Retinal pigment epithelial cell (primary cell): ENCODE measurements around the gene AP5Z1.

Experiments used
- DNase-seq: peaks from one replicate; pipeline ENCODE4 v3.0.0-alpha.2; 2010; ENCODE audit warnings: low read depth
- H3K4me3 ChIP-seq: 2 replicates; pipeline ENCODE4 v1.5.1; 2011; ENCODE audit warnings: mild to moderate bottlenecking, low read length, control low read depth, moderate library complexity
- TF ChIP-seq, protein P1 (sequence below): conservative IDR thresholded peaks from 2 replicates; pipeline ENCODE4 v1.5.1; 2011; ENCODE audit warnings: low read depth, low read length, control low read depth, inconsistent platforms

AP5Z1 gene

DNA sequence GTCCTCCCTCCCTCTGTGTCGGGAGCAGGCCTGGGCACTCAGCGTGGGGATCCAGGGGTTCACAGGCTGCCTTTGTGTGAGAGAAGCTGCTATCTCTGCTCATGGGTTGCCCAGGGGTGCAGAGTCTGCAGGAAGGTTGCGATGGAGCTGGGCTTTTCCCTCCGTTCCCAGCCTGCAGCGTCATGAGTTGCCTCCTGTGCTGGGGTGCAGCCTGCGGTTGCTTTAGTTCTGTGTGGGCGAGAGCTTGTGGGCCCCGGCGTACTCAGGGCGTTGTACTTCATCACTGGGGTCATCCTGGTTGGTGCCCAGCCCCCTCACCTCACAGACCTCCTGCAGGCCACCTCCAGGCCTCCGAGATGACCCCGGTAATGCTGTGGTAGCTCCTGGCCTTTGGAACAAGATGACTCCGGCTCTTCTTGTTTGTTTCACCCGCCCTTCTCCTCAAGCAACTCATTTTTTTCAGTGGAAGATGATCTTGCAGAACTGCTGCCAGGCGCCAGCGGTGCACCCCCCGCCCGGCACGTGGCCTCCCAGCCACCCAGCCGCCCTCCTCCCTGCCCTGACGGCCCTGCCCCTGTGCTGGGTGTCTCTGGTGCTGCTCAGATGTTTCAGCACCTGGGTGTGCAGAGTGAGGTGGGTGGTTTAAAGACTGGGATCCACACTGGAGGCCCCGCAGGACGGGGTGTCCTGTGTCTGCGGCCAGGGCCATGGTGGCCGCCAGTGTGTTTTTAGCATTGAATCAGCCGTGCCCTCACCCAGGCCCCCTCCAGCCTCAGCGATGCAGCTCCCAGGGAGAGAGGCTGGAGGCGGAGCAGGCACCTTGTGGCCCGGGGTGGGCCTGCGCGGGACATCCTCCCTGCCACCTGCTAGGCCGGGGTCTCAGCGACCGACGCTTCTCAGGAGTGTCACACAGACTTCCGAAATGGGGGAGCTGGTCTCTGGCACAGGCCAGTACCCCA, 7.2 kb downstream of the AP5Z1 start:
- no peak for DNase-seq
- TF ChIP-seq, protein P1, sequence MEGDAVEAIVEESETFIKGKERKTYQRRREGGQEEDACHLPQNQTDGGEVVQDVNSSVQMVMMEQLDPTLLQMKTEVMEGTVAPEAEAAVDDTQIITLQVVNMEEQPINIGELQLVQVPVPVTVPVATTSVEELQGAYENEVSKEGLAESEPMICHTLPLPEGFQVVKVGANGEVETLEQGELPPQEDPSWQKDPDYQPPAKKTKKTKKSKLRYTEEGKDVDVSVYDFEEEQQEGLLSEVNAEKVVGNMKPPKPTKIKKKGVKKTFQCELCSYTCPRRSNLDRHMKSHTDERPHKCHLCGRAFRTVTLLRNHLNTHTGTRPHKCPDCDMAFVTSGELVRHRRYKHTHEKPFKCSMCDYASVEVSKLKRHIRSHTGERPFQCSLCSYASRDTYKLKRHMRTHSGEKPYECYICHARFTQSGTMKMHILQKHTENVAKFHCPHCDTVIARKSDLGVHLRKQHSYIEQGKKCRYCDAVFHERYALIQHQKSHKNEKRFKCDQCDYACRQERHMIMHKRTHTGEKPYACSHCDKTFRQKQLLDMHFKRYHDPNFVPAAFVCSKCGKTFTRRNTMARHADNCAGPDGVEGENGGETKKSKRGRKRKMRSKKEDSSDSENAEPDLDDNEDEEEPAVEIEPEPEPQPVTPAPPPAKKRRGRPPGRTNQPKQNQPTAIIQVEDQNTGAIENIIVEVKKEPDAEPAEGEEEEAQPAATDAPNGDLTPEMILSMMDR, result no peak
- no peak overlapping the region for H3K4me3 ChIP-seq

DNA sequence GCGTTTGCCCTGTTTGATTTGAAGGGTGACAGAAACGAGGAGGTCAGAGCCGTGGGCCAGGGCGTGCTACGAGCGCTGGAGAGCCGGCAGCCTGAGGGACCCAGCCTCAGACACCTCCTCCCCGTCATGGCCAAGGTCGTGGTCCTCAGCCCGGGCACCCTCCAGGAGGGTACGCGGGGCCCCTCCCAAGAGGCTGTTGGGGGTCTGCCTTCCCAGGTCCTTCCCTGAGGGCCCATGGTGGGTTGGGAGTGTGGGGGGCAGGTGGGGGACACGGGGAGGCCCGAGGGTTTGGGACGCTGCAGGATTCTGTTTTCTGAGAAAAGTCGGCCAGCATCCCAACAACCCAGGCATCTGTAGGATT, 7.8 kb downstream of the AP5Z1 start:
- DNase-seq, result no peak

GRCh38 chr7:4783762-4784351, 8.4 kb downstream of the AP5Z1 start:
- H3K4me3 ChIP-seq, result no peak overlapping the region
- TF ChIP-seq, protein P1, result no peak
- DNase-seq, result no peak

More for the DNA sequence above, 7.8 kb downstream of the AP5Z1 start:
- no peak overlapping the region for H3K4me3 ChIP-seq
- TF ChIP-seq, protein P1, result no peak

- no peak for DNase-seq
- no peak overlapping the region for H3K4me3 ChIP-seq
- TF ChIP-seq, protein P1, result no peak
These were observed 9.4 kb downstream of the AP5Z1 start for GRCh38 chr7:4784799-4785198.

- no peak for DNase-seq
- TF ChIP-seq, protein P1, result no peak
- H3K4me3 ChIP-seq, result no peak overlapping the region
These were observed 9.9 kb downstream of the AP5Z1 start for GRCh38 chr7:4785371-4785770.

- TF ChIP-seq, protein P1, result no peak
- DNase-seq, result no peak
- H3K4me3 ChIP-seq, result no peak overlapping the region
These were observed 10.6 kb downstream of the AP5Z1 start for GRCh38 chr7:4786015-4786414.

DNA sequence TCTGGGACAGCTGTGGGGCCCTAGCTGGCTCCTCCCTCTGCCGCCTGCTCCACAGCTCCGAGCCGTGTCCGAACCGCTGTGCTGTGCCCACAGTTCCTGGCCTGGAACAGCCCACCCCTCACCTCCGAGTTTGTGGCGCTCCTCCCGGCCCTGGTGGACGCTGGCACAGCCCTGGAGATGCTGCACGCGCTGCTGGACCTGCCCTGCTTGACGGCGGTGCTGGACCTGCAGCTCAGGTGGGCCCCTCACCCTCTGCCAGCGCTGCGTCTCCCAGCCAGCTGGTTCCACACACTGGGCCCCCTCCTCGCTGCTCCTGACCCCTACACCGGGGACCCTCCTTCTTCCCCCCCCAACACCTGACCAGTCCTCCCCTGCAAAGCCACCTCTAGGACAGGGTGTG, 12.1 kb downstream of the AP5Z1 start:
- H3K4me3 ChIP-seq, result no peak overlapping the region
- DNase-seq, result no peak
- TF ChIP-seq, protein P1, result no peak
